Endothelial cell of umbilical vein (primary cell): ENCODE measurements around the gene AGPS. TPM values are rescaled to one million over a fixed set of nuclear protein-coding genes. Genes with fewer than 3 reads are reported as not detected.

Source experiments
- BruUV-seq: library from RNA; stranded (reverse); fragments of 400-500 nt; replicated peaks from 2 replicates; lab custom pipeline; 2021; lab: Mats Ljungman, UMichigan
- CTCF ChIA-PET: fragments of 300-600, 350-600 bp; sonication (Branson Sonifier 250); formaldehyde crosslinking; loops from one replicate; lab custom pipeline; 2021; ENCODE audit warnings: antibody characterized with exemption, inconsistent platforms; lab: Charles Lee
- POLR2A ChIA-PET: fragments of 300-600, 350-600 bp; sonication (Branson Sonifier 250); formaldehyde crosslinking; loops from one replicate; lab custom pipeline; 2021; ENCODE audit warnings: antibody characterized with exemption, inconsistent platforms; lab: Charles Lee
- DNase-seq: peaks from one replicate; pipeline ENCODE4 v3.0.0-alpha.2; 2011; ENCODE audit warnings: low read depth, low spot score
- FAIRE-seq: peaks from 2 replicates; lab custom pipeline; 2011; peaks lifted over from hg19 to GRCh38; lab: Jason Lieb, UNC
- H2AFZ ChIP-seq: 2 replicates; pipeline ENCODE4 v1.6.0; 2012; ENCODE audit warnings: low read depth, low read length, control low read depth, inconsistent platforms
- H3K27ac ChIP-seq: 2 replicates; pipeline ENCODE4 v1.5.1; 2011; ENCODE audit warnings: low read depth, mild to moderate bottlenecking, control low read depth, low read length, moderate library complexity; ENCODE audit not compliant: insufficient read depth
- H3K27me3 ChIP-seq, 2 experiments: 2 replicates each; pipeline versions ENCODE4 v1.6.0 to v1.6.1; 2011; ENCODE audit warnings: low read length in 2 of 2, mixed read lengths in 1 of 2; ENCODE audit not compliant: control insufficient read depth in 2 of 2, insufficient read depth in 2 of 2
- H3K36me3 ChIP-seq, 2 experiments: 2 replicates in 1 of 2; 3 replicates in 1 of 2; pipeline ENCODE4 v1.5.1; 2011; ENCODE audit warnings: low read length in 2 of 2, mild to moderate bottlenecking in 1 of 2, moderate library complexity in 1 of 2; ENCODE audit not compliant: control insufficient read depth in 2 of 2, insufficient read depth in 2 of 2; ENCODE audit errors: extremely low read depth in 1 of 2
- H3K4me1 ChIP-seq: 3 replicates; pipeline ENCODE4 v1.5.1; 2011; ENCODE audit warnings: mild to moderate bottlenecking, low read length; ENCODE audit not compliant: control insufficient read depth, insufficient read depth; ENCODE audit errors: extremely low read depth
- H3K4me2 ChIP-seq: 2 replicates; pipeline ENCODE4 v1.6.1; 2011; ENCODE audit warnings: low read length, control low read depth, mixed read lengths; ENCODE audit not compliant: insufficient read depth
- H3K4me3 ChIP-seq, 3 experiments: fragments of 200-600 bp in 1 of 3; sonication (generic), shearing (Covaris generic) in 1 of 3; replicated peaks in 1 of 3; 2 replicates each; pipeline ENCODE4 v1.5.1; 2011 to 2016; ENCODE audit warnings: control low read depth in 3 of 3, low read length in 3 of 3, mild to moderate bottlenecking in 2 of 3, inconsistent platforms in 1 of 3, low read depth in 1 of 3, moderate library complexity in 1 of 3; ENCODE audit not compliant: insufficient read depth in 1 of 3
- H3K79me2 ChIP-seq: 2 replicates; pipeline ENCODE4 v1.6.0; 2012; ENCODE audit warnings: low read length, inconsistent platforms; ENCODE audit not compliant: control insufficient read depth, insufficient read depth
- H3K9ac ChIP-seq: replicated peaks from 2 replicates; pipeline ENCODE3; 2011; ENCODE audit warnings: low read length, control low read depth; ENCODE audit not compliant: insufficient read depth; ENCODE audit errors: extremely low read depth
- H3K9me1 ChIP-seq: replicated peaks from 3 replicates; pipeline ENCODE4 v1.6.0; 2011; ENCODE audit warnings: mild to moderate bottlenecking, low read length; ENCODE audit not compliant: control insufficient read depth, insufficient read depth; ENCODE audit errors: extremely low read depth
- H3K9me3 ChIP-seq: replicated peaks from 2 replicates; pipeline ENCODE4 v1.5.1; 2012; ENCODE audit warnings: low read length, inconsistent platforms; ENCODE audit not compliant: control insufficient read depth, insufficient read depth
- H4K20me1 ChIP-seq: replicated peaks from 2 replicates; pipeline ENCODE3; 2011; ENCODE audit warnings: mild to moderate bottlenecking, low read length; ENCODE audit not compliant: control insufficient read depth, insufficient read depth; ENCODE audit errors: extremely low read depth
- CTCF ChIP-seq, 2 donors: IDR thresholded peaks; 1 replicate in 1 of 2; 2 replicates in 1 of 2; pipeline ENCODE4 v1.5.1; 2011; ENCODE audit warnings: low read length in 2 of 2, mild to moderate bottlenecking in 2 of 2, moderate library complexity in 2 of 2, control low read depth in 1 of 2, inconsistent platforms in 1 of 2, low read depth in 1 of 2; ENCODE audit not compliant: insufficient read depth in 1 of 2; ENCODE audit errors: extremely low read depth in 1 of 2
- EZH2 ChIP-seq: IDR thresholded peaks from 2 replicates; pipeline ENCODE4 v1.6.1; 2012; ENCODE audit warnings: borderline replicate concordance, low read depth, mild to moderate bottlenecking, moderate library complexity, low read length, inconsistent platforms; ENCODE audit not compliant: severe bottlenecking
- FOS ChIP-seq: IDR thresholded peaks from 2 replicates; pipeline ENCODE4 v1.6.1; 2011; ENCODE audit warnings: mild to moderate bottlenecking, low read length, moderate library complexity, borderline replicate concordance; ENCODE audit not compliant: insufficient read depth
- GATA2 ChIP-seq: IDR thresholded peaks from 2 replicates; pipeline ENCODE4 v1.7.0; 2011; ENCODE audit warnings: low read depth, mild to moderate bottlenecking, moderate library complexity, mixed read lengths, low read length; ENCODE audit not compliant: insufficient read length, insufficient read depth
- JUN ChIP-seq: IDR thresholded peaks from 2 replicates; pipeline ENCODE4 v1.6.1; 2011; ENCODE audit warnings: borderline replicate concordance, low read depth; ENCODE audit not compliant: insufficient read length, insufficient read depth
- MAX ChIP-seq: IDR thresholded peaks from 2 replicates; pipeline ENCODE4 v1.6.1; 2011; ENCODE audit not compliant: insufficient read depth, insufficient read length
- MYC ChIP-seq: IDR thresholded peaks from one replicate; pipeline ENCODE4 v1.6.1; 2011; ENCODE audit warnings: mild to moderate bottlenecking, low read depth, low read length
- POLR2A ChIP-seq: IDR thresholded peaks from 2 replicates; pipeline ENCODE4 v1.6.1; 2012; ENCODE audit warnings: low read depth, mild to moderate bottlenecking, control low read depth, low read length
- POLR2AphosphoS5 ChIP-seq: IDR thresholded peaks from 2 replicates; pipeline ENCODE4 v1.6.1; 2012; ENCODE audit warnings: low read depth, mild to moderate bottlenecking, control low read depth, low read length, moderate library complexity; ENCODE audit not compliant: insufficient read depth
- dilution Hi-C: fragments of 300-500 bp; cut with MboI; formaldehyde crosslinking; loops from one replicate; pipeline ENCODE4 v1.15.0; 2019; ENCODE audit warnings: low sequenced_read_pairs; ENCODE audit not compliant: extremely low pct_ligation_motif_present
- intact Hi-C: fragments of 100-400 bp; cut with micrococcal nuclease; formaldehyde crosslinking; loops from one replicate; pipeline ENCODE4 v1.10.0; 2022
- polyA plus RNA-seq, 4 experiments: library from polyadenylated mRNA; depleted of rRNA in 3 of 4; stranded (reverse) in 3 of 4; unstranded in 1 of 4; fragments of >200 nt; gene quantifications; 2 replicates each; pipeline versions ENCODE4 v1.2.1 to v1.2.3, GENCODE V29; 2011 to 2012; ENCODE audit warnings: missing spikeins in 1 of 4
- total RNA-seq: library from RNA; stranded (reverse); gene quantifications from 2 replicates; pipeline ENCODE4 v1.2.3, GENCODE V29; 2021

Gene AGPS
- total and polyA plus RNA-seq, 2 donors (not counting 3 experiments of a cell fraction or from before 2014, with no cell fraction given), result 10.1 to 96.5 TPM

DNA sequence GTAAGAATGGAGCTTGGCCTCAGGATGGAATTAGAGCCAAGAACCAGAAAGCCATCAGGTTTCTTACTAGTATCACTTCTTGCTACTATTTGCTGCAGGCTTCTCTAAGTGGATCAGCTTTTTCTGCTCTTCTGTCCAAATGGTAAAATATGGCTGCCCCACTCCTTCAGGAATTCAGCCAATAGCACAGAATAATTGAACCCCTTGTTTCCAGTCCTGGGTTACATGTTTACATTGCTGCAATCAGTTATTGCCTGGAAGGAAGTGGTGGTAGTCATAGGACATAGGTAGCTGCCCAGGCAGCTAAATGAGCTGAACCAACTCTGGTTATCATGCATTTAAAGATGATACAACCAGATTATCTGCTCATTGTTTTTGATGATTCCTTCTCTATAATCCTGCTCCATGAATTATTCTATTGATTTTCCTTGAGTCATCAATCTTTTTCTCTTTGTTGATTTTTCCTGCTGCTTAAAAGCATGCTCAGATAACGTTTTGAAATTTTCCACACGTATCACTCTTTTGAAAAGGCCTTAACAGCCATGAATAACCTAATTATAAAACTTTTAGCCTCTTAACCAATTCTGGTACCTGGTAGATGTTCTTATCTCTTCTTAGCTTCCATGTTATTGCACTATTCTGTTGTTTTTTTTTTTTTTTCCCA lies 12.6 kb downstream of the AGPS start:
- dilution Hi-C loops, result no loop called here
- Histone ChIP-seq H3K4me3 (no peak overlapping the region), H3K4me2 (peak overlapping the region; percentile 83), H2AFZ (no peak overlapping the region), H3K36me3 (no peaks in the 10 kb centered on the region), H4K20me1 (peaks cover 6% of the 10 kb centered on the region), H3K9me1 (no peaks in the 10 kb centered on the region), H3K9ac (no peak overlapping the region), H3K9me3 (no peaks in the 10 kb centered on the region), H3K4me1 (peaks cover 40% of the 10 kb centered on the region), H3K79me2 (peaks cover 99% of the 10 kb centered on the region), H3K27me3 (no peaks in the 10 kb centered on the region), H3K27ac (peak overlapping the region; percentile 7)
- intact Hi-C loops, result loop anchor here (1.0 kb wide), 1 partner anchor 10 kb away; no protein-coding TSS in a partner anchor
- POLR2A ChIA-PET, result interaction anchor here (0.6 kb wide), 1 partner anchor 29 kb away, joined by 3 read pairs; no protein-coding TSS in a partner anchor
- no peak for TF ChIP-seq JUN
- no peak for TF ChIP-seq EZH2
- peak; percentile 74 for TF ChIP-seq GATA2
- TF ChIP-seq MYC, result no peak
- TF ChIP-seq CTCF (IDR thresholded peaks at IDR 0.05; ENCODE audit: extremely low read depth in 1 of 2, insufficient read depth in 1 of 2, low read depth in 1 of 2, low read length in 2 of 2), result no peak
- TF ChIP-seq FOS, result peak; percentile 23
- TF ChIP-seq MAX, result no peak
- TF ChIP-seq POLR2AphosphoS5, result peak; percentile 66
- TF ChIP-seq POLR2A, result peak; percentile 58
- BruUV-seq, result no TSS peak
- CTCF ChIA-PET, result interaction anchor here (0.7 to 3.0 kb wide), 7 partner anchors 10 to 244 kb away, joined by 3 to 23 read pairs (median 4); no protein-coding TSS in a partner anchor
- DNase-seq (peak; percentile 65), FAIRE-seq (peak; percentile 92)
